GM21367 (cell line): ENCODE measurements around the gene DPP6.

Source experiments
- ATAC-seq: cut with Tn5 transposase; IDR thresholded peaks from one replicate; pipeline ENCODE4 v1.9.1; 2021; ENCODE audit not compliant: unreplicated experiment

Gene DPP6

GRCh38 chr7:154783281-154783909 is 731.2 kb downstream of the DPP6 start:
- no peak for ATAC-seq

- ATAC-seq = no peak
These were observed 733.7 kb downstream of the DPP6 start for GRCh38 chr7:154785898-154786297.

- no peak for ATAC-seq
These were observed 737.2 kb downstream of the DPP6 start for GRCh38 chr7:154789404-154789803.

- ATAC-seq = no peak
These were observed 739.4 kb downstream of the DPP6 start for GRCh38 chr7:154791611-154792010.

- no peak for ATAC-seq
These were observed 740.3 kb downstream of the DPP6 start for GRCh38 chr7:154792436-154793055.

- no peak for ATAC-seq
These were observed 742.1 kb downstream of the DPP6 start for GRCh38 chr7:154794147-154794780.

GRCh38 chr7:154795014-154795413 is 742.8 kb downstream of the DPP6 start:
- no peak for ATAC-seq

GRCh38 chr7:154795437-154795836 is 743.2 kb downstream of the DPP6 start:
- ATAC-seq = no peak

GRCh38 chr7:154804449-154804848 is 752.3 kb downstream of the DPP6 start:
- ATAC-seq = no peak

GRCh38 chr7:154812027-154812426 is 759.8 kb downstream of the DPP6 start:
- no peak for ATAC-seq

- no peak for ATAC-seq
These were observed 765.2 kb downstream of the DPP6 start for GRCh38 chr7:154817224-154817896.

- ATAC-seq = no peak
These were observed 774.8 kb downstream of the DPP6 start for GRCh38 chr7:154827007-154827406.

GRCh38 chr7:154832557-154833138 is 780.5 kb downstream of the DPP6 start:
- no peak for ATAC-seq

GRCh38 chr7:154836021-154836448 is 783.8 kb downstream of the DPP6 start:
- ATAC-seq = no peak

- ATAC-seq = no peak
These were observed 784.9 kb downstream of the DPP6 start for GRCh38 chr7:154837087-154837486.

- ATAC-seq = peak; percentile 77
These were observed 785.4 kb downstream of the DPP6 start for GRCh38 chr7:154837622-154838021.

- no peak for ATAC-seq
These were observed 787.9 kb downstream of the DPP6 start for GRCh38 chr7:154840086-154840485.

- ATAC-seq = no peak
These were observed 789.6 kb downstream of the DPP6 start for GRCh38 chr7:154841731-154842331.

GRCh38 chr7:154842591-154842990 is 790.4 kb downstream of the DPP6 start:
- no peak for ATAC-seq

GRCh38 chr7:154843670-154844237 is 791.6 kb downstream of the DPP6 start:
- ATAC-seq = no peak

GRCh38 chr7:154844499-154844898 is 792.3 kb downstream of the DPP6 start:
- no peak for ATAC-seq
